ENCODE data around the gene SVOP. TPM values are rescaled to one million over a fixed set of nuclear protein-coding genes. Genes with fewer than 3 reads are reported as not detected.

The SVOP gene
- total RNA-seq, 4 donors from 2014 or later, result not detected

DNA sequence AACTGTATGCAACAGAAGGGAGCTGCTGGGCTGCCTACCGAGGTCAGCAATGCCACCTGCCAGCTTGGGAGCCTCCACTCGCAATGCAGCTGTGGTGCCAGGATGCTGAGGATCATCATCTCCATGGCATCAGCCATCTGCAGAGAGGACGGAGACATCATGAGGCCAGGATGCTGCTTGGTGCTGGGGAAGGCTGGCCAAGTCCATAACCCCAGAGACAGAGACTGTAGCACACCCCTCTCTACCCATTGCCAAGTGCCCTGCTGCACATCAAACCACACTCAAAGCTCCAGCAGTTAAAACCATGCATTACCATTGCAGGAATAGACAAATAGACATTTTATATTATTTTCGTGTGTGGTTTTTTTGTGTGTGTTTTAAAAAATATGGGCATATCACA is 43.5 kb downstream of the SVOP start:
- DNase-seq (ENCODE audit: low spot score in 2 of 2), result no peak
- no peak for TF ChIP-seq POLR2A (IDR thresholded peaks at IDR 0.05)
- TF ChIP-seq, protein P1, sequence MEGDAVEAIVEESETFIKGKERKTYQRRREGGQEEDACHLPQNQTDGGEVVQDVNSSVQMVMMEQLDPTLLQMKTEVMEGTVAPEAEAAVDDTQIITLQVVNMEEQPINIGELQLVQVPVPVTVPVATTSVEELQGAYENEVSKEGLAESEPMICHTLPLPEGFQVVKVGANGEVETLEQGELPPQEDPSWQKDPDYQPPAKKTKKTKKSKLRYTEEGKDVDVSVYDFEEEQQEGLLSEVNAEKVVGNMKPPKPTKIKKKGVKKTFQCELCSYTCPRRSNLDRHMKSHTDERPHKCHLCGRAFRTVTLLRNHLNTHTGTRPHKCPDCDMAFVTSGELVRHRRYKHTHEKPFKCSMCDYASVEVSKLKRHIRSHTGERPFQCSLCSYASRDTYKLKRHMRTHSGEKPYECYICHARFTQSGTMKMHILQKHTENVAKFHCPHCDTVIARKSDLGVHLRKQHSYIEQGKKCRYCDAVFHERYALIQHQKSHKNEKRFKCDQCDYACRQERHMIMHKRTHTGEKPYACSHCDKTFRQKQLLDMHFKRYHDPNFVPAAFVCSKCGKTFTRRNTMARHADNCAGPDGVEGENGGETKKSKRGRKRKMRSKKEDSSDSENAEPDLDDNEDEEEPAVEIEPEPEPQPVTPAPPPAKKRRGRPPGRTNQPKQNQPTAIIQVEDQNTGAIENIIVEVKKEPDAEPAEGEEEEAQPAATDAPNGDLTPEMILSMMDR (IDR thresholded peaks at IDR 0.05), result no peak
- no peak overlapping the region for H3K4me3 ChIP-seq (ENCODE audit: low read depth, poor library complexity, severe bottlenecking)
- 72 to 81% methylated on average over 3 to 4 of the region's 4 CpGs for WGBS, 2 donors
- intact Hi-C loops (cut with DNase I; ENCODE audit: low total_unique reads), result no loop called here

DNA sequence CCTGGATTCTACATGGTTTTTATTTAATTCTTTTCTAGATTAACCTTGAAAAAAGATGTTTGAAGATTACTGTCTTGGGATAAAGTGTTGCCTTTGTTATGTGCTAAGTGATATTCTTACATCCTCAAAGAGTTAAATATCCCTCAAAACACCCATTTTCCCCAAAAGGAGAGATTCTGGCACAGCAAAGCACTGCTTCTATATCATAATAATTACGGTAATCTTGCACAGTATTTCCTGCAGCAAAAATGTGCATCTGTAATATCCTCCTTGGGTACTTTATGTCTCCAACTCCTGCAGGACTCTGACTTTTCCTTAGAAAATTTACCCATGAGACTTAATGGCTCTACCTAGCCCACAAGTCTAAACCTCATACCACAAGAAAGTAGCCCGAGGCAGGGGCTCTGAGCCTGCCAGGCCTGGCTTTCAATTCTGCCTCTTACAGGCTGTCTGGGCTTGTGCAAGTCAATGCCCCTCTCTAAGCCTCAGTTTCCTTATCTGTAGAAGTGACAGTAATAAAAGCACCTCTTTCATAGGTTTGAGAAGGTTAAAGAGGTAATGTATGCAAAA is 45.8 kb downstream of the SVOP start:
- no peak for TF ChIP-seq POLR2A (IDR thresholded peaks at IDR 0.05)
- TF ChIP-seq, protein P1 (IDR thresholded peaks at IDR 0.05), result no peak
- DNase-seq (ENCODE audit: low spot score in 2 of 2), result no peak
- WGBS, 2 donors, result 56 to 58% methylated on average over 2 of the region's 2 CpGs
- intact Hi-C loops (cut with DNase I; ENCODE audit: low total_unique reads), result no loop called here
- H3K4me3 ChIP-seq (ENCODE audit: low read depth, poor library complexity, severe bottlenecking), result no peak overlapping the region

DNA sequence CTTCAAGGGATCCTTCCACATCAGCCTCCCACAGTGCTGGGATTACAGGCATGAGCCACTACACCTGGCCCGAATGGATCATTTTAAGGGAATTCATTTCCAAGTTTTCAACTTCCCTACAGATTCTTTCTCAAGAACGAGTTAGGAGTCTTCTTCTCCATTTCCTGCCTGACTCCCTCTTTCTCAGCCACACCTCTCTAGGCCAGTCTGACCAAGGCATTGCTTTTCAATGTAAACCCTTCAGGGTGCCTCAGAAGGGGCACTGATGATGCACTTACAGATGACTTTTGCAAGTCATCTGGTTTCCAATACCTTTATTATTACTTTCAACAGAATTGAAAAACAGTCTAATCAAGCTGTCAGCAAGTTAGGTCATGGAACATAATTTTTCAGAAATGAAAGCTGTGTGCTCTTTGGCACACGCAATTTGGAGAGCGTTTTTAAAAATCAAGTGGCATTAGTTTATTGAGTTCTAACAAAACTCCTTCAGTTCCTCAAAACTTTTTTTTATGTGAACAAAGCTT is 47.2 kb downstream of the SVOP start:
- no peak for TF ChIP-seq POLR2A (IDR thresholded peaks at IDR 0.05)
- TF ChIP-seq, protein P1 (IDR thresholded peaks at IDR 0.05), result no peak
- no peak for DNase-seq (ENCODE audit: low spot score in 2 of 2)
- H3K4me3 ChIP-seq (ENCODE audit: low read depth, poor library complexity, severe bottlenecking), result no peak overlapping the region
- intact Hi-C loops (cut with DNase I; ENCODE audit: low total_unique reads), result no loop called here
- WGBS, 2 donors, result 51 to 55% methylated on average over 4 of the region's 4 CpGs

DNA sequence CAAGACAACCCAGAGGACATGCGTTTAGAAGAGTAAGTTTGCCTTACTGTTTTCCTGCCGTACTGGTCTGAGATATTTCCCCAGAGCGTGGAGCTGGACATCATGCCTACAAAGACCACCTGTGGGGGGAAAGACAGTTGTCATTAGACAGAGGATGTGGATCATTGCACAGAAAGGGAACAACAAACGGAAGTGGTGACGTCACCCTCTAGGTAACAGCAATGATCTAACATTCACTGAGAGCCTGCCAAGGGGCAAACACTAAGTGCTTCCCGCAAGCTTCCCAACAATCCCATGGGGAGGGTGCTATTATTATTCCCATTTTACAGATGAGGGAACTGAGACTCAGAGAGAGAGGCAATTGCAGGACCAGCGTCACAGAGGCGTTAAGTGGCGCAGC is 48.5 kb downstream of the SVOP start:
- WGBS, 2 donors, result 70 to 77% methylated on average over 9 of the region's 9 CpGs
- intact Hi-C loops (cut with DNase I; ENCODE audit: low total_unique reads), result no loop called here
- no peak overlapping the region for H3K4me3 ChIP-seq (ENCODE audit: low read depth, poor library complexity, severe bottlenecking)
- TF ChIP-seq POLR2A (IDR thresholded peaks at IDR 0.05), result no peak
- TF ChIP-seq, protein P1 (IDR thresholded peaks at IDR 0.05), result no peak
- DNase-seq (ENCODE audit: low spot score in 2 of 2), result no peak

DNA sequence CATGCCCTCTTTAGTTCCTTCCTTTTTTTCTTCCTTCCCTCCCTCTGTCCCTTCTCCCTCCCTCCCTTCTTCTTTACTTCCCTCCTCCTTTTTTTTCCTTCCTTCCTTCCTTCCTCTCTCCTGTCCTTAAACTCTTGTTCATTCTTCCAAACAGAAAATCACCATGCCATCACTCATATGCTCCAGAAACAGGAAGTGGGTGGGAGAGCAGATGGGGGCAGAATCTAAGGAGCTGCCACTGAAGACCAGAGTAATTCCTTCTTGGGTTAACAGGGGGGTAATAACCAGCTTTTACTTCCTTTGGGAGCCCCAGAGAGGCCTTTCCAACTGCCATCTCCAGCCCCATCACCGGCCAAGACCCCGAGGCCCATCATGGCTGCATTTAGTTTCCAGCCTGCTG is 51.2 kb downstream of the SVOP start:
- intact Hi-C loops (cut with DNase I; ENCODE audit: low total_unique reads), result no loop called here
- TF ChIP-seq, protein P1 (IDR thresholded peaks at IDR 0.05), result no peak
- TF ChIP-seq POLR2A (IDR thresholded peaks at IDR 0.05), result no peak
- DNase-seq (ENCODE audit: low spot score in 2 of 2), result no peak
- no peak overlapping the region for H3K4me3 ChIP-seq (ENCODE audit: low read depth, poor library complexity, severe bottlenecking)
- 83 to 88% methylated on average over 2 of the region's 2 CpGs for WGBS, 2 donors

Measured in lower leg skin (tissue), 4 donors.